ENCODE data around the gene CMC2. TPM values are rescaled to one million over a fixed set of nuclear protein-coding genes. Genes with fewer than 3 reads are reported as not detected.

Gene CMC2
- total and polyA plus RNA-seq, 9 of the 15 experiments (the other 6 are each of a cell fraction or from before 2014, with no cell fraction given), result 122 to 501 (median 172) TPM

GRCh38 chr16:80948886-80949493 is 57.7 kb downstream of the CMC2 start (continued):
- TF ChIP-seq ZBTB40 (IDR thresholded peaks at IDR 0.05), result no peak
- no peak for TF ChIP-seq ZBTB40 (CRISPR knock-in tag; IDR thresholded peaks at IDR 0.05)
- TF ChIP-seq POLR2AphosphoS5 (IDR thresholded peaks at IDR 0.05; ENCODE audit: control insufficient read depth, insufficient read depth, low read depth, low read length), result no peak
- TF ChIP-seq PHF20 (IDR thresholded peaks at IDR 0.05; ENCODE audit: partially characterized antibody), result no peak
- no peak for TF ChIP-seq TCF7L2 (IDR thresholded peaks at IDR 0.05; ENCODE audit: low read depth, low read length)
- no peak for TF ChIP-seq SAP30 (IDR thresholded peaks at IDR 0.05; ENCODE audit: borderline replicate concordance, insufficient read depth, low read depth, low read length, poor library complexity, severe bottlenecking)
- TF ChIP-seq KLF16 (IDR thresholded peaks at IDR 0.05), result no peak
- no peak for TF ChIP-seq NR4A1 (CRISPR knock-in tag; IDR thresholded peaks at IDR 0.05)
- no peak for TF ChIP-seq NR4A1 (tag; IDR thresholded peaks at IDR 0.05)
- no peak for TF ChIP-seq TAF7 (tag; IDR thresholded peaks at IDR 0.05)
- TF ChIP-seq ESRRA (IDR thresholded peaks at IDR 0.05; ENCODE audit: borderline replicate concordance, low read depth), result peak; percentile 71; the same call in 1 of the 2 replicates
- TF ChIP-seq BCLAF1 (IDR thresholded peaks at IDR 0.05; ENCODE audit: borderline replicate concordance in 1 of 2, control insufficient read depth in 1 of 2, low read depth in 2 of 2, low read length in 1 of 2), result no peak
